GM21529 (cell line): ENCODE results near the gene GNL3L.
"Not testable (repeated sequence)": the region's sequence is repeated elsewhere in the genome, so short reads cannot be mapped to it uniquely, and the experiment has no call there.

Source experiments
- ATAC-seq: cut with Tn5 transposase; IDR thresholded peaks from one replicate; pipeline ENCODE4 v1.9.1; 2021; ENCODE audit not compliant: unreplicated experiment

Gene GNL3L

DNA sequence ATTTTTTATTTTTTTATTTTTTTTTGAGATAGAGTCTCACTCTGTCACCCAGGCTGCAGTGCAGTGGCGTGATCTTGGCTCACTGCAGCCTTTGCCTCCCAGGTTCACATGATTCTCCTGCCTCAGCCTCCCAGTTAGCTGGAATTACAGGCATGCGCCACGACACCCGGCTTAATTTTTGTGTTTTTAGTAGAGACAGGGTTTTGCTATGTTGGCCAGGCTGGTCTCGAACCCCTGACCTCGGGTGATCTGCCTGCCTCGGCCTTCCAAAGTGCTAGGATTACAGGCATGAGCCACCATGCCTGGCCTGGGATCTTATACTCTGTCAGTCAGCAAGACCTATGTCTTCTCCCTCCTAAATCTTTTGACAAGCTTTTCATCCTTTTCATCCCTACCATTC, 25.0 kb downstream of the GNL3L start:
- ATAC-seq, result not testable (repeated sequence)

GRCh38 chrX:54560411-54560810, 30.4 kb downstream of the GNL3L start:
- ATAC-seq, result no peak

DNA sequence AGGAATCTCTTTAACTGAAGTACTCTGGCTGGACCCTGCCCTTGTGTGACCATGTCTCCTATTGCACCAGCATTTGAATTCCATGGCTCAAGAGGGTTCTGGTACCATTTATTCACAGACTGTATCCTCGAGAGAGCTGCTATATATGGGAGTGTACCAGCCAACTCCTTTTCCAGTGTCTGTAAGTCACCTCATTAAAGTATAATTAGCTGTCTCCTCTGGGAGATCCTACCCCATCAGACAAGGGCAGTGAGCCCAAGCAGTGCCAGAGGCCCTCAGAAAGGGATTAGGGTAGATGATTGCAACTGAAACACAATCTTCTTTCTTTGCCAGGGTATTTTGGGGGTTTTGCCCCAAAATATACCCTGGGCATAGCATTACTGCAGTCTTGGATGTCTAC, 31.6 kb downstream of the GNL3L start:
- ATAC-seq, result no peak

GRCh38 chrX:54564936-54565335, 34.9 kb downstream of the GNL3L start:
- ATAC-seq, result no peak

DNA sequence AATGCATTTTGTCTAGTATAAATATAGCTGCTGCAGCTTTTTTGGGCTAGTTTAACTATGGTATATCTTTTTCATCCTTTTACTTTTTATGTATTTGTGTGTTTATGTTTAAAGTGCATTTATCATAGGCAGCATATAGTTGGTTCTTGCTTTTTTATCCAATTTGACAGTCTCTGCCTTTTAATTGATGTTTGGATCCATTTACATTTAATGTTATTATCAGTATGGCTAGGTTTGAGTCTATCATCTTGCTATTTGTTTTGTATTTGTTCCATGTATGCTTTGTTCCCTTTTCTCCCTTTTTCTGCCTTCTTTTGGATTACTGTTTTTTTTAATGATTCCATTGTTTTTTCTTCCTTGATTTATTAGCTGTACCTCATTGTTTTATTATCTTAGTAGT, 40.3 kb downstream of the GNL3L start:
- no peak for ATAC-seq

GRCh38 chrX:54572641-54573040, 42.6 kb downstream of the GNL3L start:
- not testable (repeated sequence) for ATAC-seq

GRCh38 chrX:54597728-54598127, 67.7 kb downstream of the GNL3L start:
- no peak for ATAC-seq

GRCh38 chrX:54602563-54602962, 72.5 kb downstream of the GNL3L start:
- no peak for ATAC-seq
